NCI-H2227 (cell line): ENCODE data around the gene SPANXN3.
"Not testable (repeated sequence)": the region's sequence is repeated elsewhere in the genome, so short reads cannot be mapped to it uniquely, and the experiment has no call there.

Experiments used
- DNase-seq: peaks from one replicate; lab custom pipeline; 2025; ENCODE audit not compliant: unreplicated experiment; lab: John Stamatoyannopoulos, UW

The SPANXN3 gene

GRCh38 chrX:143517375-143517774 is at the start of gene SPANXN3:
Gene SPANXN3, minus strand, starts transcription at chrX:143517475. Its CDS starts 84 bp downstream, at chrX:143517391.
- DNase-seq, result not testable (repeated sequence)

- no peak for DNase-seq
Measured at GRCh38 chrX:143536176-143536575, 18.9 kb upstream of the SPANXN3 start.

GRCh38 chrX:143502196-143502595 is 15.1 kb downstream of the SPANXN3 start:
- DNase-seq, result not testable (repeated sequence)

- no peak for DNase-seq
Measured at GRCh38 chrX:143500751-143501150, 16.5 kb downstream of the SPANXN3 start.

- no peak for DNase-seq
Measured at GRCh38 chrX:143486105-143486504, 31.2 kb downstream of the SPANXN3 start.

- DNase-seq, result no peak
Measured at GRCh38 chrX:143476751-143477150, 40.5 kb downstream of the SPANXN3 start.

GRCh38 chrX:143472347-143472938 is 44.8 kb downstream of the SPANXN3 start:
- no peak for DNase-seq

- no peak for DNase-seq
Measured at GRCh38 chrX:143466130-143466529, 51.1 kb downstream of the SPANXN3 start.

- no peak for DNase-seq
Measured at GRCh38 chrX:143462696-143463095, 54.6 kb downstream of the SPANXN3 start.

GRCh38 chrX:143461606-143462005 is 55.7 kb downstream of the SPANXN3 start:
- no peak for DNase-seq
